Brain microvascular endothelial cell (primary cell): ENCODE measurements around the gene SH3BP4.

ENCODE experiments used
- DNase-seq: peaks from one replicate; pipeline ENCODE4 v3.0.0-alpha.2; 2020
- H3K27ac ChIP-seq: fragments of 250-450 bp; sonication (Bioruptor Pico); 2 replicates; pipeline ENCODE4 v1.5.1; 2020; ENCODE audit warnings: mild to moderate bottlenecking, moderate library complexity
- H3K27me3 ChIP-seq: fragments of 250-450 bp; sonication (Bioruptor Pico); replicated peaks from 2 replicates; pipeline ENCODE4 v1.5.1; 2020; ENCODE audit warnings: mild to moderate bottlenecking
- H3K36me3 ChIP-seq: fragments of 250-450 bp; sonication (Bioruptor Pico); replicated peaks from 2 replicates; pipeline ENCODE4 v1.5.1; 2020; ENCODE audit warnings: mild to moderate bottlenecking
- H3K4me3 ChIP-seq: 2 replicates; pipeline ENCODE4 v1.5.1; 2011; ENCODE audit warnings: low read depth, mild to moderate bottlenecking, control low read depth, low read length, moderate library complexity
- CTCF ChIP-seq: IDR thresholded peaks from 2 replicates; pipeline ENCODE4 v1.5.1; 2011; ENCODE audit warnings: low read depth, mild to moderate bottlenecking, moderate library complexity, low read length, control low read depth, inconsistent platforms; ENCODE audit errors: missing control alignments
- in situ Hi-C: cut with HindIII; loops from 2 replicates; pipeline ENCODE4 v1.10.0; 2017; ENCODE audit warnings: low sequenced_read_pairs, low pct_ligation_motif_present

SH3BP4 gene

GRCh38 chr2:235098269-235098668, 146.5 kb downstream of the SH3BP4 start:
- H3K27me3 ChIP-seq, result no peaks in the 10 kb centered on the region
- TF ChIP-seq CTCF, result no peak
- no peak overlapping the region for H3K4me3 ChIP-seq
- no peaks in the 10 kb centered on the region for H3K36me3 ChIP-seq
- in situ Hi-C loops, result no loop called here
- DNase-seq, result no peak
- H3K27ac ChIP-seq, result no peak overlapping the region

GRCh38 chr2:235098736-235099494, 147.1 kb downstream of the SH3BP4 start:
- TF ChIP-seq CTCF, result no peak
- in situ Hi-C loops, result no loop called here
- no peak for DNase-seq
- no peaks in the 10 kb centered on the region for H3K27me3 ChIP-seq
- no peak overlapping the region for H3K27ac ChIP-seq
- no peak overlapping the region for H3K4me3 ChIP-seq
- H3K36me3 ChIP-seq, result no peaks in the 10 kb centered on the region

GRCh38 chr2:235102896-235103295, 151.1 kb downstream of the SH3BP4 start:
- no peak for DNase-seq
- no peak for TF ChIP-seq CTCF
- Histone ChIP-seq H3K27me3 (no peaks in the 10 kb centered on the region), H3K4me3 (no peak overlapping the region), H3K36me3 (no peaks in the 10 kb centered on the region), H3K27ac (no peak overlapping the region)
- in situ Hi-C loops, result no loop called here
